Psoas muscle (tissue), 8 donors: ENCODE data around the gene SUSD6. TPM values are rescaled to one million over a fixed set of nuclear protein-coding genes. Genes with fewer than 3 reads are reported as not detected.

Experiments used
- ATAC-seq, 4 donors: fragments of 200-7000 bp; cut with Tn5 transposase; one replicate each; pipeline ENCODE4 v1.9.1; 2020; ENCODE audit warnings: moderate library complexity in 3 of 4, mild to moderate bottlenecking in 2 of 4
- DNase-seq, 2 donors: peaks; one replicate each; pipeline ENCODE4 v3.0.0-alpha.2; 2020
- H3K27ac ChIP-seq: fragments of 200-600 bp; one replicate; pipeline ENCODE4 v1.8.0; 2022
- H3K27me3 ChIP-seq, 3 donors: fragments of 200-600 bp in 1 of 3; one replicate each; pipeline versions ENCODE4 v1.6.1 to v1.8.0; 2013 to 2022; ENCODE audit warnings: low read length in 2 of 3, mild to moderate bottlenecking in 2 of 3, moderate library complexity in 1 of 3; ENCODE audit not compliant: insufficient read depth in 3 of 3
- H3K36me3 ChIP-seq, 2 donors: fragments of 200-600 bp in 1 of 2; one replicate each; pipeline versions ENCODE4 v1.6.1 to v1.8.0; 2013 to 2022; ENCODE audit warnings: low read depth in 1 of 2, mild to moderate bottlenecking in 1 of 2, moderate library complexity in 1 of 2; ENCODE audit not compliant: insufficient read depth in 1 of 2
- H3K4me1 ChIP-seq: fragments of 200-600 bp; one replicate; pipeline ENCODE4 v1.8.0; 2022
- H3K4me3 ChIP-seq: fragments of 200-600 bp; one replicate; pipeline ENCODE4 v1.8.0; 2022; ENCODE audit warnings: mild to moderate bottlenecking
- H3K9me3 ChIP-seq: fragments of 200-600 bp; one replicate; pipeline ENCODE4 v1.8.0; 2022
- CTCF ChIP-seq: fragments of 200-600 bp; IDR thresholded peaks from one replicate; pipeline ENCODE4 v1.8.0; 2022; ENCODE audit warnings: antibody characterized with exemption
- WGBS, 3 donors: extraction: QIAGEN DNeasy Blood & Tissue Kit; methylation state at CpG; one replicate each; pipeline versions ENCODE4 v1.1.6 to v1.1.7; 2013; 5-methylcytosine and 5-hydroxymethylcytosine counted together
- intact Hi-C, 2 donors: fragments of 100-400 bp; cut with DNase I; formaldehyde crosslinking; loops; one replicate each; pipeline versions ENCODE4 v1.11.0 to v1.14.2; 2022
- polyA plus RNA-seq, 3 donors: library from polyadenylated mRNA; stranded (reverse); fragments of 200-250 nt; gene quantifications; one replicate each; pipeline ENCODE4 v1.2.3, GENCODE V29; 2013
- total RNA-seq, 4 donors: library from RNA; stranded (reverse); fragmentation: NEBNext Ultra II Directional in 2 of 4; extraction: Animal tissue kit (Norgen Biotek cat#: 25700) in 2 of 4; gene quantifications; one replicate each; pipeline versions ENCODE4 v1.2.1 to v1.2.4, GENCODE V29; 2021 to 2023
- donor health status: healthy with polysubstance abuse.
- donor health status: DM: no; HTN: no; CAD: no; lungs with moderate emphysema.
- donor health status: Bipolar disorder and iron deficiency.
- donor health status: healthy.
- donor health status: DM: yes; HTN: yes; CAD: no.
- donor health status: DM: no; HTN: no; CAD: no.
- donor health status: DM: no; HTN: no; CAD: no.
- donor health status: DM: yes; HTN: yes; CAD: no.

The SUSD6 gene
- total and polyA plus RNA-seq, 7 donors = 6.9 to 23.4 (median 14.9) TPM

GRCh38 chr14:69625299-69626131 lies 14.1 kb downstream of the SUSD6 start:
- whole genome bisulfite sequencing, 3 donors = 45 to 59% (median 48%) methylated on average over 11 of the region's 11 CpGs
- H3K4me1 ChIP-seq = peaks cover 71% of the 10 kb centered on the region
- H3K27ac ChIP-seq = peak overlapping the region; percentile 38
- no peaks in the 10 kb centered on the region for H3K36me3 ChIP-seq
- no peaks in the 10 kb centered on the region for H3K27me3 ChIP-seq
- TF ChIP-seq CTCF = no peak
- peak; percentile 42 to 70 (median 60) for ATAC-seq
- intact Hi-C loops = loop anchor here in 1 of 2 donors (5.0 kb wide), 1 partner anchor 47 kb away; no protein-coding TSS in a partner anchor
- DNase-seq = peak; percentile 52 to 76
- H3K4me3 ChIP-seq = no peak overlapping the region
- H3K9me3 ChIP-seq = no peaks in the 10 kb centered on the region

GRCh38 chr14:69626132-69626500 lies 14.7 kb downstream of the SUSD6 start:
- DNase-seq = no peak

GRCh38 chr14:69629225-69630127 lies 18.1 kb downstream of the SUSD6 start:
- no peak for DNase-seq
- Histone ChIP-seq H3K27ac (no peak overlapping the region), H3K27me3 (no peaks in the 10 kb centered on the region), H3K4me3 (no peak overlapping the region), H3K36me3 (no peaks in the 10 kb centered on the region), H3K9me3 (no peaks in the 10 kb centered on the region), H3K4me1 (peaks cover 77% of the 10 kb centered on the region)
- no peak for TF ChIP-seq CTCF
- peak; percentile 23 to 55 (median 34) for ATAC-seq
- 41 to 53% (median 43%) methylated on average over 9 of the region's 9 CpGs for WGBS, 3 donors
- intact Hi-C loops = loop anchor here in 1 of 2 donors (5.0 kb wide), 1 partner anchor 43 kb away; no protein-coding TSS in a partner anchor

More at GRCh38 chr14:69626132-69626500, 14.7 kb downstream of the SUSD6 start:
- Histone ChIP-seq H3K4me3 (no peak overlapping the region), H3K27me3 (no peaks in the 10 kb centered on the region), H3K36me3 (no peaks in the 10 kb centered on the region), H3K27ac (no peak overlapping the region), H3K4me1 (peaks cover 71% of the 10 kb centered on the region), H3K9me3 (no peaks in the 10 kb centered on the region)
- TF ChIP-seq CTCF = no peak
- 81 to 86% (median 84%) methylated on average over 5 of the region's 5 CpGs for WGBS, 3 donors
- intact Hi-C loops = loop anchor here in 1 of 2 donors (5.0 kb wide), 1 partner anchor 46 kb away; no protein-coding TSS in a partner anchor
- ATAC-seq = no peak

- H3K9me3 ChIP-seq = no peaks in the 10 kb centered on the region
- 60 to 77% (median 74%) methylated on average over 2 of the region's 2 CpGs for WGBS, 3 donors
- peaks cover 76% of the 10 kb centered on the region for H3K4me1 ChIP-seq
- no peak for ATAC-seq
- no peak for TF ChIP-seq CTCF
- intact Hi-C loops = no loop called here
- DNase-seq = no peak
- no peak overlapping the region for H3K4me3 ChIP-seq
- no peaks in the 10 kb centered on the region for H3K36me3 ChIP-seq
- no peak overlapping the region for H3K27ac ChIP-seq
- no peaks in the 10 kb centered on the region for H3K27me3 ChIP-seq
These were observed 19.0 kb downstream of the SUSD6 start for GRCh38 chr14:69630360-69630759.
